HCT116 (cell line): ENCODE data around the gene CCT5.
A peak's percentile ranks its signal among the peaks of the same experiment; 100 is the strongest.

Source experiments
- FOSL1 ChIP-seq: IDR thresholded peaks from 2 replicates; pipeline ENCODE4 v1.6.1; 2012; ENCODE audit warnings: low read depth
- POLR2A ChIP-seq: IDR thresholded peaks from 2 replicates; pipeline ENCODE4 v1.7.0; 2011; ENCODE audit warnings: borderline replicate concordance; ENCODE audit not compliant: insufficient read depth, insufficient read length; ENCODE audit errors: extremely low read depth
- REST ChIP-seq: IDR thresholded peaks from 2 replicates; pipeline ENCODE4 v1.6.1; 2012; ENCODE audit warnings: low read depth

GRCh38 chr5:10310066-10310779 is 60.1 kb downstream of the CCT5 start:
- peak; percentile 52; the same call in 1 of the 2 replicates for TF ChIP-seq FOSL1
- TF ChIP-seq POLR2A = no peak
- TF ChIP-seq REST = no peak
